ENCODE measurements around the gene VPS16. TPM values are rescaled to one million over a fixed set of nuclear protein-coding genes. Genes with fewer than 3 reads are reported as not detected.

VPS16 gene
- total RNA-seq, 2 experiments from 2014 or later, result 32.6 to 39.0 TPM

DNA sequence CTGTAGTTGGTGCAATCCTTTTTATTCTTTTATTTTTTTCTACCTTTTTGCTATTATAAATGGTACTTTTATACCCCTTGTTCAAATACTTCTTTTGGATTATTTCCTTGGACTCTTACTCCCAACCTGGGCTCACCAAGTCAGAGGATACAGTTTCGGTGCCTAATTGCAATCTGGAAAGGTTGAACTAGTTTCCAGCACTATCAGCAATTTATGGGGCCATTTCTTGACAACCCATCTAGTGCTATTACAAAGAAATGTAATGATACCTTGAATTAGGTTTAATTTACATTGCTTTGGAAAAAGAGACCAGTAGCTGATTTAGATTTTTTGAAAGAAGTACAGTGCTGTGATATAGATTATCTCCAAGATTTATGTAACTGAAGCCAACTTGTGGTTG is 38.0 kb downstream of the VPS16 start:
- BruUV-seq (replicated peaks), result no TSS peak

DNA sequence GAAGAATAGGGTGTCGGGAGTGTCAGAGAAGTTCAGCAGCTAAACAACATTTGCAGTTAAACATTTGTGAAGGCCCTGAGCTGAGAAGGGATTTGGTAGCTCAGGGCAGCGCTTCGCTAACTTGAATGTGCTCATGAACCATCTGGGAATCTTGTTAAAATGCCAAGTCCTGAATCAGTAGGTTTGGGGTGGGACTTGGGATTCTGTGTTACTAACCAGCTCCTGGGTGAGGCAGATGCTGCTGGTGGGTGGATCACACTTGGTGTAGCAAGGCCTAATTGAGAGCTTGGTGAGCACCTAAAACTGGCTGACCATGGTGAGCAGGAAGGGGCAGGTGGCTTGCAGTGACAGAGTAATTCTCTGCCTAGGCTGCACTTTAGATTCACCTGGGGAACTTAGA is 38.6 kb downstream of the VPS16 start:
- H3K9me2 ChIP-seq (ENCODE audit: insufficient read depth, low read length), result no peaks in the 10 kb centered on the region
- H3K36me3 ChIP-seq (ENCODE audit: insufficient read depth, low read length), result peaks cover 45% of the 10 kb centered on the region
- no TSS peak for BruUV-seq (replicated peaks)
- DNase-seq (ENCODE audit: low spot score), result no peak
- no peak overlapping the region for H3K4me3 ChIP-seq (ENCODE audit: low read depth, low read length, poor library complexity, severe bottlenecking)
- no peak overlapping the region for H2AFZ ChIP-seq (ENCODE audit: low read length)
- H3K79me2 ChIP-seq (ENCODE audit: insufficient read depth, low read depth, low read length), result peaks cover 83% of the 10 kb centered on the region
- H3K27ac ChIP-seq (ENCODE audit: low read depth, low read length, poor library complexity, severe bottlenecking), result no peak overlapping the region
- H3K9me3 ChIP-seq (ENCODE audit: low read length), result no peaks in the 10 kb centered on the region
- peaks cover 20% of the 10 kb centered on the region; the same call in 1 of the 2 replicates for H4K20me1 ChIP-seq (ENCODE audit: insufficient read depth, low read length)
- intact Hi-C loops (cut with micrococcal nuclease; ENCODE audit: unreplicated experiment), result no loop called here
- ChIA-PET POLR2A (interaction anchor here (0.6 to 1.0 kb wide), 2 partner anchors 10 to 29 kb away, joined by 4 read pairs; no protein-coding TSS in a partner anchor), CTCF (ENCODE audit: unreplicated experiment) (no interaction called here)
- peaks cover 31% of the 10 kb centered on the region for H3K4me1 ChIP-seq (ENCODE audit: insufficient read depth, low read length, poor library complexity, severe bottlenecking)
- H3K4me2 ChIP-seq (ENCODE audit: low read length), result no peak overlapping the region
- no peak for TF ChIP-seq EZH2phosphoT487 (IDR thresholded peaks at IDR 0.05; ENCODE audit: borderline replicate concordance, low read depth, low read length)

More for the DNA sequence above, 38.0 kb downstream of the VPS16 start:
- intact Hi-C loops (cut with micrococcal nuclease; ENCODE audit: unreplicated experiment), result no loop called here
- TF ChIP-seq, protein P1, sequence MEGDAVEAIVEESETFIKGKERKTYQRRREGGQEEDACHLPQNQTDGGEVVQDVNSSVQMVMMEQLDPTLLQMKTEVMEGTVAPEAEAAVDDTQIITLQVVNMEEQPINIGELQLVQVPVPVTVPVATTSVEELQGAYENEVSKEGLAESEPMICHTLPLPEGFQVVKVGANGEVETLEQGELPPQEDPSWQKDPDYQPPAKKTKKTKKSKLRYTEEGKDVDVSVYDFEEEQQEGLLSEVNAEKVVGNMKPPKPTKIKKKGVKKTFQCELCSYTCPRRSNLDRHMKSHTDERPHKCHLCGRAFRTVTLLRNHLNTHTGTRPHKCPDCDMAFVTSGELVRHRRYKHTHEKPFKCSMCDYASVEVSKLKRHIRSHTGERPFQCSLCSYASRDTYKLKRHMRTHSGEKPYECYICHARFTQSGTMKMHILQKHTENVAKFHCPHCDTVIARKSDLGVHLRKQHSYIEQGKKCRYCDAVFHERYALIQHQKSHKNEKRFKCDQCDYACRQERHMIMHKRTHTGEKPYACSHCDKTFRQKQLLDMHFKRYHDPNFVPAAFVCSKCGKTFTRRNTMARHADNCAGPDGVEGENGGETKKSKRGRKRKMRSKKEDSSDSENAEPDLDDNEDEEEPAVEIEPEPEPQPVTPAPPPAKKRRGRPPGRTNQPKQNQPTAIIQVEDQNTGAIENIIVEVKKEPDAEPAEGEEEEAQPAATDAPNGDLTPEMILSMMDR (conservative IDR thresholded peaks at IDR 0.05; ENCODE audit: low read length), result no peak
- TF ChIP-seq EZH2phosphoT487 (IDR thresholded peaks at IDR 0.05; ENCODE audit: borderline replicate concordance, low read depth, low read length), result no peak
- peaks cover 17% of the 10 kb centered on the region; the same call in 1 of the 2 replicates for H4K20me1 ChIP-seq (ENCODE audit: insufficient read depth, low read length)
- peaks cover 82% of the 10 kb centered on the region for H3K79me2 ChIP-seq (ENCODE audit: insufficient read depth, low read depth, low read length)
- no peak overlapping the region for H2AFZ ChIP-seq (ENCODE audit: low read length)
- no peaks in the 10 kb centered on the region for H3K9me3 ChIP-seq (ENCODE audit: low read length)
- H3K4me2 ChIP-seq (ENCODE audit: low read length), result no peak overlapping the region
- DNase-seq (ENCODE audit: low spot score), result no peak
- no peak overlapping the region for H3K4me3 ChIP-seq (ENCODE audit: low read depth, low read length, poor library complexity, severe bottlenecking)
- H3K27ac ChIP-seq (ENCODE audit: low read depth, low read length, poor library complexity, severe bottlenecking), result no peak overlapping the region
- ChIA-PET POLR2A (interaction anchor here (1.0 kb wide), 1 partner anchor 11 kb away, joined by 4 read pairs; no protein-coding TSS in a partner anchor), CTCF (ENCODE audit: unreplicated experiment) (no interaction called here)
- H3K9me2 ChIP-seq (ENCODE audit: insufficient read depth, low read length), result no peaks in the 10 kb centered on the region
- H3K36me3 ChIP-seq (ENCODE audit: insufficient read depth, low read length), result peaks cover 40% of the 10 kb centered on the region
- H3K4me1 ChIP-seq (ENCODE audit: insufficient read depth, low read length, poor library complexity, severe bottlenecking), result peaks cover 26% of the 10 kb centered on the region

DNA sequence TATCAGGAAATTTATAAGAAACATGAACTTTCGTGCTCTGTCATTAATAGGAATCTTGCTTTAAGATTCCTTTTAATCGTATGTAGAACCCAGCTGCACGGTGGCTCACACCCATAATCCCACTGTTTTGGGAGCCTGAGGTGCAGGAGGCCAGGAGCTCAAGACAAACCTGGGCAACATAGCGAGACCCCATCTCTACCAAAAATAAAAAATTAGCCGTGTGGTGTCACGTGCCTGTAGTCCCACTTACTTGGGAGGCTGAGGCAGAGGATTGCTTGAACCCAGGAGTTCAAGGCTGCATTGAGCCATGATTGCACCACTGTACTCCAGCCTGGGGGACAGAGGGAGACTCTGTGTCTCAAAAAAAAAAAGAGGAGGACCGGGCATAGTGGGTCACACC is 40.1 kb downstream of the VPS16 start:
- Histone ChIP-seq H4K20me1 (ENCODE audit: insufficient read depth, low read length) (peaks cover 13% of the 10 kb centered on the region; the same call in 1 of the 2 replicates), H3K27ac (ENCODE audit: low read depth, low read length, poor library complexity, severe bottlenecking) (no peak overlapping the region), H3K9me2 (ENCODE audit: insufficient read depth, low read length) (no peaks in the 10 kb centered on the region), H3K36me3 (ENCODE audit: insufficient read depth, low read length) (peaks cover 49% of the 10 kb centered on the region), H3K9me3 (ENCODE audit: low read length) (no peaks in the 10 kb centered on the region), H3K4me2 (ENCODE audit: low read length) (no peak overlapping the region), H3K4me1 (ENCODE audit: insufficient read depth, low read length, poor library complexity, severe bottlenecking) (peaks cover 20% of the 10 kb centered on the region), H3K4me3 (ENCODE audit: low read depth, low read length, poor library complexity, severe bottlenecking) (no peak overlapping the region), H2AFZ (ENCODE audit: low read length) (no peak overlapping the region), H3K79me2 (ENCODE audit: insufficient read depth, low read depth, low read length) (peaks cover 83% of the 10 kb centered on the region)
- no TSS peak for BruUV-seq (replicated peaks)
- ChIA-PET POLR2A (interaction anchor here (0.7 kb wide), 2 partner anchors 93 to 444 kb away, joined by 3 to 4 read pairs; no protein-coding TSS in a partner anchor), CTCF (ENCODE audit: unreplicated experiment) (no interaction called here)
- DNase-seq (ENCODE audit: low spot score), result no peak
- no peak for TF ChIP-seq EZH2phosphoT487 (IDR thresholded peaks at IDR 0.05; ENCODE audit: borderline replicate concordance, low read depth, low read length)
- TF ChIP-seq, protein P1 (conservative IDR thresholded peaks at IDR 0.05; ENCODE audit: low read length), result no peak
- intact Hi-C loops (cut with micrococcal nuclease; ENCODE audit: unreplicated experiment), result no loop called here
